Motor neuron (in vitro differentiated cells): ENCODE data around the gene ODAPH. TPM values are rescaled to one million over a fixed set of nuclear protein-coding genes. Genes with fewer than 3 reads are reported as not detected.
A peak's percentile ranks its signal among the peaks of the same experiment; 100 is the strongest.
"Not testable (repeated sequence)": the region's sequence is repeated elsewhere in the genome, so short reads cannot be mapped to it uniquely, and the experiment has no call there.

Source experiments
- ATAC-seq, 8 experiments: fragments of 200-7000 bp; cut with Tn5 transposase; replicated peaks in 6 of 8; 2 replicates each; pipeline ENCODE4 v1.8.0; 2021; ENCODE audit warnings: mild to moderate bottlenecking in 8 of 8, moderate library complexity in 8 of 8
- H3K27ac ChIP-seq, 2 donors: fragments of 250-450 bp; sonication (Bioruptor Pico); 2 replicates each; pipeline ENCODE4 v1.9.0; 2021; ENCODE audit warnings: antibody characterized with exemption in 2 of 2, mild to moderate bottlenecking in 2 of 2, moderate library complexity in 1 of 2
- H3K4me1 ChIP-seq, 2 donors: fragments of 250-450 bp; sonication (Bioruptor Pico); replicated peaks in 1 of 2; 2 replicates each; pipeline ENCODE4 v1.6.1; 2021; ENCODE audit warnings: antibody characterized with exemption in 2 of 2, mild to moderate bottlenecking in 2 of 2, moderate library complexity in 1 of 2
- H3K4me3 ChIP-seq, 5 donors: fragments of 250-450 bp; sonication (Bioruptor Pico); 2 replicates each; pipeline ENCODE4 v1.9.0; 2021; ENCODE audit warnings: antibody characterized with exemption in 5 of 5, mild to moderate bottlenecking in 5 of 5, moderate library complexity in 4 of 5
- WGBS, 10 experiments: fragments of 450-650 bp; shearing (Covaris generic); methylation state at CpG; one replicate each; pipeline ENCODE4 v1.0.0; 2022; 5-methylcytosine and 5-hydroxymethylcytosine counted together
- in situ Hi-C, 9 experiments: fragments of 400-800 bp; cut with MboI; loops; one replicate each; pipeline ENCODE4 v1.15.0; 2021; ENCODE audit warnings: low sequenced_read_pairs in 9 of 9, low pct_unique_long_range_greater_than_20kb in 2 of 9; ENCODE audit not compliant: unreplicated experiment in 9 of 9
- total RNA-seq, 8 experiments: library from RNA; unstranded; fragments of 300-600 nt; gene quantifications; 2 replicates each; pipeline versions ENCODE4 v1.2.3 to v1.2.4, GENCODE V29; 2022

The ODAPH gene
- total RNA-seq, 8 experiments from 2014 or later: 0.05 to 1.00 (median 0.27) TPM; not detected in 3

DNA sequence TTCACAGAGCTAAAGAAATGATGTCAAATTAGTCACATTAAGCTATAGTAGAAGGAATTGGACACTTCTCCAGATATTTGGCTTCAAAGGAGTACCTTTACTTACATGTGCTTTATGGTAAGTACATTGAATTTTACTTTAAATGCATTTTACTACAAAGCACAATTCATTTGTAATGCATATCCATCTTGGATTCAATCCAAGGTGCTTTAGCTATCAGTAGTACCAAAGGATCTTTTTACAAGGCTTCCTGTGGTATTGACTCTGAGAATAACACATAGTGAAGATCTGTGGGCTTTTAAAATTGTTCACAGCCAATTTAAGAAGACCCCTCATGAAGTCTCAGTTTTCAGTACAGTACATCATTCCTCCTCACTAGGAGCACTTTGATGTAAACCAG, 28.4 kb upstream of the ODAPH start:
- no peak for ATAC-seq
- in situ Hi-C loops: no loop called here
- Histone ChIP-seq H3K27ac (no peak overlapping the region), H3K4me3 (no peak overlapping the region), H3K4me1 (no peaks in the 10 kb centered on the region)

DNA sequence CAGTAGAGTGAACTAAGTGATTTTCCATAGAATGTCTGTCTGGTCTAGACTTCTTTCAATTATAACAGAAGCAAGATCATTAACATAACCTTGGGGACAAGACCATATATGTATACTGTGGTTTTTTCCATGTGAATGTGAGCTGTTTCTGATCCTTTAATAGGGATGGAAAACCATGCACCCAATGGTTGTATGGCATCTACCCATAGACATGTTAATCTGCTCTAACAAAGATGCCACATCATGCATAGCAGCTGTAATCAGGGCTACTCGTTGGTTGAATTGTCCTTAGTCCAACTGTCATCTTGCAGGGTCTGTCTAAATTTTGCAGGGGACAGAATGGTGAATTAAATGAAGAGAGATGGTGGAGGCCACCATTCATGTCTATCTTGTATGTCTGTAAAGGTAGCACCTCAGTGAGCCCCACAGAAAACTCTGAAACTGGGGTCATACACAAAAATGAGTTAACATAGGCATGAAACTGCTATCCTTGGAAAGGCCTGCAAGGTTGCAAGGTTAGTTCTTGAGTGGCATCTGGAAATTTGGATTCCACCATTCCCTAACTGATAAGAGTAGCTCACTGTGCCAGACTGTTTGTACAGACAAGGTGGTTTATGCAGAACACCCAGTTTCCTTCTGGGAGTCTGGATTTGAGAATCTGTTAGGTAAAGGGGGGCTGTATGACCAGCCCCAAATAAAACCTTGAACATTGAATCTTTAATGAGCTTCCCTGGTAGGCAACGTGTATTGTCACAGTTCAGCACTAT, 25.1 kb upstream of the ODAPH start:
- in situ Hi-C loops: no loop called here
- 0 to 100% (median 60%) methylated on average over 1 to 2 of the region's 2 CpGs; no CpG with 5 or more reads in 3 of the 10 experiments for WGBS, 10 experiments
- Histone ChIP-seq H3K4me1 (no peaks in the 10 kb centered on the region), H3K4me3 (no peak overlapping the region), H3K27ac (no peak overlapping the region)
- ATAC-seq: peak in 3 of 8 experiments; percentile 17 to 61 (median 36)

DNA sequence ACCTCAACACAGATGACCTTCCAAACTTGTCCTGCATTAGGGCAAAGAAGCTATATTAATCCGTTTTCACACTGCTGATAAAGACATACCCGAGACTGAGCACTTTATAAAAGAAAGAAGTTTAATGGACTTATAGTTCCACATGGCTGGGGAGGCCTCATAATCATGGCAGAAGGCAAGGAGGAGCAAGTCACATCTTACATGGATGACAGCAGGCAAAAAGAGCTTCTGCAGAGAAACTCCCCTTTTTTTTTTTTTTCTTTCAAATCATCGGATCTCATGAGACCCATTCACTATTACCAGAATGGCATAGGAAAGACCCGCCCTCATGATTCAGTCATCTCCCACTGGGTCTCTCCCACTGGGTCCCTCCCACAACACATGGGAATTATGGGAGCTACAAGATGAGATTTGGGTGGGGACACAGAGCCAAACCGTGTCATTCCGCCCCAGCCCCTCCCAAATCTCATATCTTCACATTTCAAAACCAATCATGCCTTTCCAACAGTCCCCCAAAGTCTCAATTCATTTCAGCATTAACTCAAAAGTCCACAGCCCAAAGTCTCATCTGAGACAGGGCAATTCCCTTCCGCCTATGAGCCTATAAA, 24.2 kb upstream of the ODAPH start:
- H3K27ac ChIP-seq, H3K4me1 ChIP-seq, H3K4me3 ChIP-seq, ATAC-seq, in situ Hi-C loops: not testable (repeated sequence)
- WGBS, 10 experiments: 60 to 100% (median 100%) methylated on average over 1 to 6 of the region's 7 CpGs

DNA sequence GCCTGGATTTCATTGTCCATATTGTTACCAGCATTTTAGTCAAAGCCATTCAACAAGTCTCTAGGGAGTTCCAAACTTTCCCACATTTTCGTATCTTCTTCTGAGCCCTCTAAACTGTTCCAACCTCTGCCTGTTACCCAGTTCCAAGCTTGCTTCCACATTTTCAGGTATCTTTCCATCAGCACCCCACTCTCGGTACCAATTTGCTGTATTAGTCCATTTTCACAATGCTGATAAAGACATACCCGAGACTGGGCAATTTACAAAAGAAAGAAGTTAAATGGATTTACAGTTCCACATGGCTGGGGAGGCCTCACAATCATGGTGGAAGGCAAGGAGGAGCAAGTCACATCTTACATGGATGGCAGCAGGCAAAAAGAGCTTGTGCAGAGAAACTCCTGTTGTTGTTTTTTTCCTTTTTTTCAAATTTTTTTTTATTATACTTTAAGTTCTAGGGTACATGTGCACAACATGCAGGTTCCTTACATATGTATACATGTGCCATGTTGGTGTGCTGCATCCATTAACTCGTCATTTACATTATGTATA, 22.5 kb upstream of the ODAPH start:
- in situ Hi-C loops: not testable (repeated sequence)

DNA sequence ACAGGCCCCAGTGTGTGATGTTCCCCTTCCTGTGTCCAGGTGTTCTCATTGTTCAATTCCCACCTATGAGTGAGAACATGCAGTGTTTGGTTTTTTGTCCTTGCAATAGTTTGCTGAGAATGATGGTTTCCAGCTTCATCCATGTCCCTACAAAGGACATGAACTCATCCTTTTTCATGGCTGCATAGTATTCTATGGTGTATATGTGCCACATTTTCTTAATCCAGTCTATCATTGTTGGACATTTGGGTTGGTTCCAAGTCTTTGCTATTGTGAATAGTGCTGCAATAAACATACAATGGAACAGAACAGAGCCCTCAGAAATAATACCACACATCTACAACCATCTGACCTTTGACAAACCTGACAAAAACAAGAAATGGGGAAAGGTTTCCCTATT, 21.9 kb upstream of the ODAPH start:
- H3K27ac ChIP-seq, in situ Hi-C loops, H3K4me3 ChIP-seq, ATAC-seq, H3K4me1 ChIP-seq: not testable (repeated sequence)

More for the DNA sequence above, 22.5 kb upstream of the ODAPH start:
- H3K4me3 ChIP-seq, H3K27ac ChIP-seq, H3K4me1 ChIP-seq, ATAC-seq: not testable (repeated sequence)
- 90 to 100% (median 96%) methylated on average over 2 to 4 of the region's 4 CpGs; no CpG with 5 or more reads in 1 of the 10 experiments for WGBS, 10 experiments

DNA sequence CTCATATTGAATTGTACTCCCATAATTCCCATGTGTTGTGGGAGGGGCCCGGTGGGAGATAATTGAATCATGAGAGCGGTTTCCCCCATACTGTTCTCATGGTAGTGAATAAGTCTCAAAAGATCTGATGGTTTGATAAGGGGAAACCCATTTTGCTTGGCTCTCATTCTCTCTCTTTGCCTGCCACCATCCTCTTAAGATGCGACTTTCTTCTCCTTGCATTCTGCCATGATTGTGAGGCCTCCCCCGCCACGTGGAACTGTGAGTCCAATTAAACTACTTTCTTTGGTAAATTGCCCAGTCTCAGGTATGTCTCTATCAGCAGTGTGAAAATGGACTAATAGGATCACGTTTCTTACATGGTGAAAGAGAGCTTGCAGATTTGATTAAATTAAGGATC, 18.6 kb upstream of the ODAPH start:
- WGBS, 10 experiments: 80 to 100% (median 94%) methylated on average over 1 to 5 of the region's 6 CpGs; no CpG with 5 or more reads in 2 of the 10 experiments
- H3K4me1 ChIP-seq, ATAC-seq, H3K4me3 ChIP-seq, in situ Hi-C loops, H3K27ac ChIP-seq: not testable (repeated sequence)

DNA sequence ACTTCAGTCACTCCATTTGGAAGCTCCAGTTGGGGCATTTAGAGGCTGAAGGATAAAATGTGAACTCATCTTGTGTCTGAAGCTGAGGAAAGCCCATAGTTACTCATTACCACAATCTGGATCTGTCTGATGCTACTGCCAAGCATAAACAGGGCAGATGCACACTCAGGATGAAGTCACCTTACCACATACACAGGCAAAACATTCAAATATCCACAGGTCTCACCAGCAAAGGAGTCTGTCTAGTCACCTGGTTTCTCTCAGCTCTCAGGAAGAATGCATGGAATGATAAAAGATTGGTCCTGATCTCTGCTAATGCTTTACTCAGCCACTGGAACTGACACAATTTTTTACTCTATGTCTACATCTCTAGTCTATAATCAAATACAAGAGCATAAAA, 13.0 kb upstream of the ODAPH start:
- no peak overlapping the region for H3K4me3 ChIP-seq
- no peak overlapping the region for H3K27ac ChIP-seq
- H3K4me1 ChIP-seq: no peaks in the 10 kb centered on the region
- no peak for ATAC-seq
- in situ Hi-C loops: no loop called here

DNA sequence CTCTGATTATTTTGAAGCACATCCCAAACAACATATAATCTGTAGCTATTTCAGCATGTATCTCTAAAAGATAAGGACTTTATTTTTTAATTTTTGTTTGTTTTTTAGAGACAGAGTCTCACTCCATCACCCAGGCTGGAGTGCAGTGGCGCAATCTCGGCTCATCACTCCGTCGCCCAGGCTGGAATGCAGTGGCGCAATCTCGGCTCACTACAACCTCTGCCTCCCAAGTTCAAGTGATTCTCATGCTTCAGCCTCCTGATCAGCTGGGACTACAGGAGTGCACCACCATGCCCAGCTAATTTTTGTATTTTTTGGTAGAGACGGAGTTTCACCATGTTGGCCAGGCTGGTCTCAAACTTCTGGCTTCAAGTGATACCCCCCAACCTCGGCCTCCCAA, 11.6 kb upstream of the ODAPH start:
- in situ Hi-C loops, H3K4me3 ChIP-seq, H3K4me1 ChIP-seq, H3K27ac ChIP-seq, ATAC-seq: not testable (repeated sequence)
- WGBS, 10 experiments: 80 to 100% (median 96%) methylated on average over 2 to 7 of the region's 8 CpGs; no CpG with 5 or more reads in 3 of the 10 experiments

DNA sequence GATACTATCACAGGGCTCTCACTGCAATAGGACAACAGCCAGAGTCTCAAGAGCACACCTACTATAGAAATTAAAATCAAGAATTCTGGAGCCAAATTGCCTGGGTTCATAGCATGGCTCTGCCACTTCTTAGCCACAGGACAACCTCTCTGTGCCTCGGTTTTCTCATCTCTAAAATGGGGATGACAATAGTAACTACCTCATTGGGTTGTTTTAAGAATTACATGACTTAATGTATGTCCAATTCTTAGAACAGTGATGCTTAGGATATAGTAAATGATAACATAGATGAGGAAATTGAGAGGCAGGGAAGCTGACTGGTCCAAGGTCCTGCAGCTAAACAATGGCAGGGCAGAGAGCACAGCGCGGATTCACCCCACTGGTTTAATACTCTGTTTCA, 11.0 kb upstream of the ODAPH start:
- in situ Hi-C loops: no loop called here
- no peak overlapping the region for H3K27ac ChIP-seq
- ATAC-seq: no peak

DNA sequence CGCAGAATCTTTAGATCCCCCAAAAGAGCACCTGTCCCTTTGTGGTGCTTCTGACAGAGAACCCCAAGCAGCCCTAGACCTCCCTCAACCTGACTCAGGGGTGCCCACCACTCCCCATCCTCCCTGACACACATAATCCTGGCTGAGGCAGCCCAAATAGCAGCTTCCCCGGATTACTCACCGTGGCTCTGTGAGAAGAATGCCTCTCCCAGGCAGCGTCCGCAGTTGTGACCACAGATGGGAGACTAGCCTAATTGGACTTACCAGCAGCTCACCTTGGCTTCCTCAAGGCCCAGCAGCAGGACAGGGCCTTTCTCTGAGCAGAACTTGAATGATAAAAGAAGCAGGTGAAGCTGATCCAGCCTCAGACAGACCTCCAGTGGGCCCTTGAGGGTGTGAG, 10.3 kb upstream of the ODAPH start:
- ATAC-seq: no peak
- in situ Hi-C loops: no loop called here
- WGBS, 10 experiments: 17 to 100% (median 45%) methylated on average over 2 to 4 of the region's 5 CpGs; no CpG with 5 or more reads in 7 of the 10 experiments
- H3K4me3 ChIP-seq: no peak overlapping the region
- no peak overlapping the region for H3K27ac ChIP-seq
- H3K4me1 ChIP-seq: no peaks in the 10 kb centered on the region

More for the DNA sequence above, 11.0 kb upstream of the ODAPH start:
- no peaks in the 10 kb centered on the region for H3K4me1 ChIP-seq
- 29 to 100% (median 87%) methylated on average over 1 to 3 of the region's 3 CpGs; no CpG with 5 or more reads in 1 of the 10 experiments for WGBS, 10 experiments
- H3K4me3 ChIP-seq: no peak overlapping the region

DNA sequence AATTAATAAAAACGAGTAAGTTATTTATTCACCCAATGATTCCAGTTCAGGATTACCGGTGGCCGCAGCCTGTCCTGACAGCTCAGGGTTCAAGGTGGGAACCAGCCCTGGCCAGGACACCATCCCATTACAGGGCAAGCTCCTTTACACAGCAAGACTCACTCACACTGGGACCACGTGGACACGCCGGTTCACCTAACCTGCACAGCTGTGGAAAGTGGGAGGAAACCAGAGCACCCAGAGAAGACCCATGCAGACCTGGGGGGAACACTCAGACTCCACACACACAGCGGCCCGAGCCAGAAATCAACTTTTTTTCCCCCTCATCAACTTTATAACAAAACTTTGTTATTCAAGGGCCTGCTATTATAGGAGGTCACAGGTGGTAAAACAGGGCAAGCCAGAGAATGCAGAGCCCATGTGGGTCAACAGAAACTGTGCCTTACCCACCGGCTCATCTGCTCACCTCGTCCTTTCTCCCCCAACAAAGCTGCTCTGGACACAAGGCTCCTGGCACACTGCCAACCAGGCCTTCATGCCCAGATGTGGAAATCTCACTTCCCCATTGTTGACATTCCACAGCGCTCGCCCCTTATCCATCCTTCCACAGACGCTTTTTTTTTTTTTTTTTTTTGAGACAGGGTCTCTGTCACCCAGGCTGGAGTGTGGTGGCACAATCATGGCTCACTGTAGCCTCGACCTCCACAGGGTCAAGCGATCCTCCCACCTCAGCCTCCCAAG, 8.0 kb upstream of the ODAPH start:
- ATAC-seq: peak in 1 of 8 experiments; percentile 49
- Histone ChIP-seq H3K4me1 (no peaks in the 10 kb centered on the region), H3K27ac (no peak overlapping the region), H3K4me3 (no peak overlapping the region)
- in situ Hi-C loops: no loop called here
- 73 to 100% (median 87%) methylated on average over 1 to 11 of the region's 15 CpGs; no CpG with 5 or more reads in 1 of the 10 experiments for WGBS, 10 experiments

DNA sequence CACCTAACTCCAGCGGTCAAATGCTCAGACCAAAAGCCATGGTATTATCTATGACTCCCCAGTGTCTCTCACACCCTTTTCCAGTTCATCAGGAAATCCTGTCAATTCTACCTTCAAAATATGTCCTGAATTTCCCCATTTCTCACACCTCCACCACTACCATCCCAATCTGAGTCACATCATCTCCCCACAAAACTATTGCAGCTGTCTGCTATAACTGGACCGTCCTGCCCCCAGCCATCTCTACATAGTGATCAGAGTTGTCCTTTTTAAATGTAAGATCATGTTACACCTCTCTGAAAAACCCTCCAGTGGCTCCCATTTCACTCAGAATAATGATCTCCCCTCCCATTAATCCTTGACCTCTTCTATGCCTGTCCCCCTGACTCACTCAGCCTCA, 6.8 kb upstream of the ODAPH start:
- in situ Hi-C loops: no loop called here
- no peak overlapping the region for H3K27ac ChIP-seq
- ATAC-seq: no peak
- WGBS, 10 experiments: 60 to 100% (median 88%) methylated on average over 1 to 2 of the region's 2 CpGs; no CpG with 5 or more reads in 3 of the 10 experiments
- H3K4me3 ChIP-seq: no peak overlapping the region
- no peaks in the 10 kb centered on the region for H3K4me1 ChIP-seq

DNA sequence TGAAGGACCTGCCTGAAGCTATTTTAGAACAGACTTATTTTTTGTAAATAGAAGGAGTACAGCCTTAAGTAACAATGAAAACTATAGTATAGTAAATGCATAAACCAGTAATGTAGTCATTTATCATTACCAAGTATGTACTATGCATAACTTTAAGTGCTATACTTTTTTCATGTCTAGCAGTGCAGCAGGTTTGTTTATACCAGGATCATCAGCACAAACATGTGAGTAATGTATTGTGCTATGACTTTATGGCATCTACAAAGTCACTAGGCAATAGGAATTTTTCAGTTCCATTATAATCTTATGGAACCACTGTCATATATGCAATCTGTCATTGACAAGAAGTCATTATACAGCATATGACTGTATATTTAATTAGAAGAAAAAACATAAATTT, 3.4 kb upstream of the ODAPH start:
- Histone ChIP-seq H3K4me3 (no peak overlapping the region), H3K4me1 (peaks cover 6 to 8% of the 10 kb centered on the region in 2 donors), H3K27ac (no peak overlapping the region)
- ATAC-seq: peak in 1 of 8 experiments; percentile 26
- in situ Hi-C loops: no loop called here
